K562 (cell line): ENCODE results near the gene RBFOX2. TPM values are rescaled to one million over a fixed set of nuclear protein-coding genes. Genes with fewer than 3 reads are reported as not detected.
A peak's percentile ranks its signal among the peaks of the same experiment; 100 is the strongest.

ENCODE experiments used
- FOXA1 ChIP-seq: fragments of 450-650 bp; IDR thresholded peaks from 2 replicates; pipeline ENCODE4 v1.6.1; 2016; ENCODE audit warnings: mild to moderate bottlenecking, borderline replicate concordance
- HMGN3 ChIP-seq: IDR thresholded peaks from 2 replicates; pipeline ENCODE4 v1.6.1; 2011; ENCODE audit warnings: borderline replicate concordance, low read depth, mild to moderate bottlenecking, mixed read lengths, low read length; ENCODE audit not compliant: insufficient read length; ENCODE audit errors: extremely low read depth
- HNRNPH1 ChIP-seq: fragments of 200-400 bp; formaldehyde crosslinking; optimal IDR thresholded peaks from 2 replicates; pipeline ENCODE3; 2017; ENCODE audit warnings: low read depth, mild to moderate bottlenecking, low read length, moderate library complexity
- KDM5B ChIP-seq: fragments of 200-600 bp; sonication (generic); IDR thresholded peaks from 2 replicates; pipeline ENCODE4 v1.6.1; 2012; ENCODE audit warnings: low read depth, mild to moderate bottlenecking, moderate library complexity, low read length, control low read depth, inconsistent platforms; ENCODE audit not compliant: insufficient replicate concordance
- NR2C2 ChIP-seq, 2 experiments: fragments of 200-800 bp in 1 of 2; sonication (Bioruptor generic) in 1 of 2; sonication (generic) in 1 of 2; formaldehyde crosslinking in 1 of 2; IDR thresholded peaks; 2 replicates each; pipeline versions ENCODE4 v1.6.1 to v1.8.0; 2016 to 2022; ENCODE audit warnings: mild to moderate bottlenecking in 1 of 2, missing compliant biosample characterization in 1 of 2, missing genetic modification characterization in 1 of 2, missing genetic modification reagents in 1 of 2
- PHF20 ChIP-seq: fragments of 450-650 bp; IDR thresholded peaks from 2 replicates; pipeline ENCODE4 v1.6.1; 2018; ENCODE audit not compliant: partially characterized antibody
- PML ChIP-seq: IDR thresholded peaks from 2 replicates; pipeline ENCODE4 v1.6.1; 2012; ENCODE audit warnings: low read length, inconsistent platforms
- RBM25 ChIP-seq: fragments of 200-400 bp; formaldehyde crosslinking; IDR thresholded peaks from 2 replicates; pipeline ENCODE4 v1.6.1; 2018; ENCODE audit warnings: low read length, low read depth, moderate library complexity; ENCODE audit not compliant: severe bottlenecking
- ZKSCAN3 ChIP-seq: fragments of 250-450 bp; sonication (Bioruptor Pico); IDR thresholded peaks from 2 replicates; pipeline ENCODE4 v1.4.0; 2020
- ZNF57 ChIP-seq: fragments of 450-650 bp; formaldehyde crosslinking; IDR thresholded peaks from 2 replicates; pipeline ENCODE4 v1.4.0; 2020; ENCODE audit warnings: mild to moderate bottlenecking, moderate library complexity
- ZNF830 ChIP-seq: fragments of 250-450 bp; sonication (Bioruptor Pico); IDR thresholded peaks from 2 replicates; pipeline ENCODE4 v1.5.0; 2021; ENCODE audit warnings: mild to moderate bottlenecking
- polyA plus RNA-seq, 8 experiments: library from polyadenylated mRNA; depleted of rRNA in 4 of 8; stranded (reverse) in 5 of 8; unstranded in 3 of 8; fragments of >200 nt; fragmentation: Nextera tagmentation in 2 of 8; fragmentation: Illumina TruSeq in 1 of 8; extraction: Ambion mirVana in 2 of 8; extraction: Trizol in 1 of 8; gene quantifications; 2 replicates each; pipeline versions ENCODE4 v1.2.1 to v1.2.3, GENCODE V29; 2011 to 2014; ENCODE audit warnings: inconsistent platforms in 1 of 8, missing spikeins in 1 of 8
- total RNA-seq, 7 experiments: library from RNA; depleted of rRNA in 6 of 7; stranded (reverse); fragments of >200 nt in 6 of 7; fragmentation: Illumina TruSeq in 2 of 7; extraction: Trizol in 2 of 7; gene quantifications; 2 replicates each; pipeline versions ENCODE4 v1.2.1 to v1.2.3, GENCODE V29; 2011 to 2021; ENCODE audit warnings: low replicate concordance in 1 of 7
- TF ChIP-seq, protein P1 (sequence below): sonication (generic); formaldehyde crosslinking; IDR thresholded peaks from 2 replicates; pipeline ENCODE4 v1.8.0; 2023; ENCODE audit warnings: mild to moderate bottlenecking, missing genetic modification reagents
- TF ChIP-seq, protein P2 (sequence below): fragments of 200-800 bp; sonication (Bioruptor generic); IDR thresholded peaks from 2 replicates; pipeline ENCODE4 v1.6.1; 2017; ENCODE audit warnings: missing genetic modification characterization, missing compliant biosample characterization

Gene RBFOX2
- total and polyA plus RNA-seq, 9 of the 15 experiments (the other 6 are each of a cell fraction or from before 2014, with no cell fraction given): 5.8 to 24.8 (median 14.2) TPM

GRCh38 chr22:36028646-36029405, at the start of gene RBFOX2 (continued):
- TF ChIP-seq, protein P1, sequence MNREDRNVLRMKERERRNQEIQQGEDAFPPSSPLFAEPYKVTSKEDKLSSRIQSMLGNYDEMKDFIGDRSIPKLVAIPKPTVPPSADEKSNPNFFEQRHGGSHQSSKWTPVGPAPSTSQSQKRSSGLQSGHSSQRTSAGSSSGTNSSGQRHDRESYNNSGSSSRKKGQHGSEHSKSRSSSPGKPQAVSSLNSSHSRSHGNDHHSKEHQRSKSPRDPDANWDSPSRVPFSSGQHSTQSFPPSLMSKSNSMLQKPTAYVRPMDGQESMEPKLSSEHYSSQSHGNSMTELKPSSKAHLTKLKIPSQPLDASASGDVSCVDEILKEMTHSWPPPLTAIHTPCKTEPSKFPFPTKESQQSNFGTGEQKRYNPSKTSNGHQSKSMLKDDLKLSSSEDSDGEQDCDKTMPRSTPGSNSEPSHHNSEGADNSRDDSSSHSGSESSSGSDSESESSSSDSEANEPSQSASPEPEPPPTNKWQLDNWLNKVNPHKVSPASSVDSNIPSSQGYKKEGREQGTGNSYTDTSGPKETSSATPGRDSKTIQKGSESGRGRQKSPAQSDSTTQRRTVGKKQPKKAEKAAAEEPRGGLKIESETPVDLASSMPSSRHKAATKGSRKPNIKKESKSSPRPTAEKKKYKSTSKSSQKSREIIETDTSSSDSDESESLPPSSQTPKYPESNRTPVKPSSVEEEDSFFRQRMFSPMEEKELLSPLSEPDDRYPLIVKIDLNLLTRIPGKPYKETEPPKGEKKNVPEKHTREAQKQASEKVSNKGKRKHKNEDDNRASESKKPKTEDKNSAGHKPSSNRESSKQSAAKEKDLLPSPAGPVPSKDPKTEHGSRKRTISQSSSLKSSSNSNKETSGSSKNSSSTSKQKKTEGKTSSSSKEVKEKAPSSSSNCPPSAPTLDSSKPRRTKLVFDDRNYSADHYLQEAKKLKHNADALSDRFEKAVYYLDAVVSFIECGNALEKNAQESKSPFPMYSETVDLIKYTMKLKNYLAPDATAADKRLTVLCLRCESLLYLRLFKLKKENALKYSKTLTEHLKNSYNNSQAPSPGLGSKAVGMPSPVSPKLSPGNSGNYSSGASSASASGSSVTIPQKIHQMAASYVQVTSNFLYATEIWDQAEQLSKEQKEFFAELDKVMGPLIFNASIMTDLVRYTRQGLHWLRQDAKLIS (CRISPR knock-in tag): no peak
- TF ChIP-seq KDM5B: peak; percentile 51
- TF ChIP-seq NR2C2 (CRISPR knock-in tag; IDR thresholded peaks at IDR 0.05): no peak
- 0 out of 2 replicates have a peak, but pooled peaks have one; percentile 13 for TF ChIP-seq NR2C2 (tag; IDR thresholded peaks at IDR 0.05)
- no peak for TF ChIP-seq ZKSCAN3 (CRISPR knock-in tag)
- no peak for TF ChIP-seq PML
- TF ChIP-seq RBM25: no peak
- TF ChIP-seq ZNF830 (CRISPR knock-in tag): no peak
- no peak for TF ChIP-seq PHF20
- no peak for TF ChIP-seq ZNF57 (CRISPR knock-in tag)
- TF ChIP-seq, protein P2, sequence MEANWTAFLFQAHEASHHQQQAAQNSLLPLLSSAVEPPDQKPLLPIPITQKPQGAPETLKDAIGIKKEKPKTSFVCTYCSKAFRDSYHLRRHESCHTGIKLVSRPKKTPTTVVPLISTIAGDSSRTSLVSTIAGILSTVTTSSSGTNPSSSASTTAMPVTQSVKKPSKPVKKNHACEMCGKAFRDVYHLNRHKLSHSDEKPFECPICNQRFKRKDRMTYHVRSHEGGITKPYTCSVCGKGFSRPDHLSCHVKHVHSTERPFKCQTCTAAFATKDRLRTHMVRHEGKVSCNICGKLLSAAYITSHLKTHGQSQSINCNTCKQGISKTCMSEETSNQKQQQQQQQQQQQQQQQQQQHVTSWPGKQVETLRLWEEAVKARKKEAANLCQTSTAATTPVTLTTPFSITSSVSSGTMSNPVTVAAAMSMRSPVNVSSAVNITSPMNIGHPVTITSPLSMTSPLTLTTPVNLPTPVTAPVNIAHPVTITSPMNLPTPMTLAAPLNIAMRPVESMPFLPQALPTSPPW (CRISPR knock-in tag): peak; percentile 98
- no peak for TF ChIP-seq FOXA1
- TF ChIP-seq HNRNPH1: no peak
- no peak for TF ChIP-seq HMGN3
